ENCODE data around the gene B3GALT5. TPM values are rescaled to one million over a fixed set of nuclear protein-coding genes. Genes with fewer than 3 reads are reported as not detected.

The B3GALT5 gene
- total RNA-seq, 1 experiment from 2014 or later: 0.18 TPM

- ChIA-PET CTCF (no interaction called here), POLR2A (no interaction called here)
- Mint-ChIP-seq H3K27me3 (ENCODE audit: insufficient read depth, unreplicated experiment) (peaks cover 3% of the 10 kb centered on the region), H3K36me3 (ENCODE audit: insufficient read depth, unreplicated experiment) (no peaks in the 10 kb centered on the region), H3K4me1 (ENCODE audit: low read depth, unreplicated experiment) (no peaks in the 10 kb centered on the region), H3K27ac (ENCODE audit: unreplicated experiment) (no peak overlapping the region), H3K9me3 (ENCODE audit: unreplicated experiment) (peaks cover 7% of the 10 kb centered on the region), H3K4me3 (ENCODE audit: unreplicated experiment) (no peak overlapping the region)
- Histone ChIP-seq H3K27me3 (replicated peaks; ENCODE audit: control insufficient read depth, insufficient read depth, low read length) (no peaks in the 10 kb centered on the region), H3K4me3 (ENCODE audit: low read depth, low read length) (no peak overlapping the region), H3K4me1 (no peaks in the 10 kb centered on the region), H3K9me3 (0 out of 2 replicates have a peak, but pooled peaks cover 5% of the 10 kb centered on the region), H3K36me3 (ENCODE audit: control insufficient read depth, insufficient read depth, low read length) (no peaks in the 10 kb centered on the region)
- DNase-seq: no peak
- intact Hi-C loops (cut with micrococcal nuclease; ENCODE audit: unreplicated experiment): no loop called here
- TF ChIP-seq, protein P1, sequence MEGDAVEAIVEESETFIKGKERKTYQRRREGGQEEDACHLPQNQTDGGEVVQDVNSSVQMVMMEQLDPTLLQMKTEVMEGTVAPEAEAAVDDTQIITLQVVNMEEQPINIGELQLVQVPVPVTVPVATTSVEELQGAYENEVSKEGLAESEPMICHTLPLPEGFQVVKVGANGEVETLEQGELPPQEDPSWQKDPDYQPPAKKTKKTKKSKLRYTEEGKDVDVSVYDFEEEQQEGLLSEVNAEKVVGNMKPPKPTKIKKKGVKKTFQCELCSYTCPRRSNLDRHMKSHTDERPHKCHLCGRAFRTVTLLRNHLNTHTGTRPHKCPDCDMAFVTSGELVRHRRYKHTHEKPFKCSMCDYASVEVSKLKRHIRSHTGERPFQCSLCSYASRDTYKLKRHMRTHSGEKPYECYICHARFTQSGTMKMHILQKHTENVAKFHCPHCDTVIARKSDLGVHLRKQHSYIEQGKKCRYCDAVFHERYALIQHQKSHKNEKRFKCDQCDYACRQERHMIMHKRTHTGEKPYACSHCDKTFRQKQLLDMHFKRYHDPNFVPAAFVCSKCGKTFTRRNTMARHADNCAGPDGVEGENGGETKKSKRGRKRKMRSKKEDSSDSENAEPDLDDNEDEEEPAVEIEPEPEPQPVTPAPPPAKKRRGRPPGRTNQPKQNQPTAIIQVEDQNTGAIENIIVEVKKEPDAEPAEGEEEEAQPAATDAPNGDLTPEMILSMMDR (IDR thresholded peaks at IDR 0.05; ENCODE audit: insufficient read depth in 1 of 2, low read depth in 1 of 2, low read length in 1 of 2, severe bottlenecking in 1 of 2, unreplicated experiment in 1 of 2): no peak
- BruUV-seq (replicated peaks): no TSS peak
Observed at GRCh38 chr21:39593522-39593921, 19.2 kb upstream of the B3GALT5 start.

- POLR2A ChIA-PET: no interaction called here
Observed at GRCh38 chr21:39595465-39595864, 17.3 kb upstream of the B3GALT5 start.

GRCh38 chr21:39597595-39597994 lies 15.1 kb upstream of the B3GALT5 start:
- Mint-ChIP-seq H3K27me3 (ENCODE audit: insufficient read depth, unreplicated experiment) (no peaks in the 10 kb centered on the region), H3K9me3 (ENCODE audit: unreplicated experiment) (no peaks in the 10 kb centered on the region), H3K4me3 (ENCODE audit: unreplicated experiment) (no peak overlapping the region), H3K27ac (ENCODE audit: unreplicated experiment) (peak overlapping the region; percentile 31), H3K36me3 (ENCODE audit: insufficient read depth, unreplicated experiment) (no peaks in the 10 kb centered on the region), H3K4me1 (ENCODE audit: low read depth, unreplicated experiment) (peaks cover 11% of the 10 kb centered on the region)
- ChIA-PET POLR2A (no interaction called here), CTCF (no interaction called here)
- no TSS peak for BruUV-seq (replicated peaks)
- Histone ChIP-seq H3K27me3 (replicated peaks; ENCODE audit: control insufficient read depth, insufficient read depth, low read length) (no peaks in the 10 kb centered on the region), H3K4me3 (ENCODE audit: low read depth, low read length) (no peak overlapping the region), H3K9me3 (no peaks in the 10 kb centered on the region), H3K36me3 (ENCODE audit: control insufficient read depth, insufficient read depth, low read length) (no peaks in the 10 kb centered on the region), H3K4me1 (no peaks in the 10 kb centered on the region)
- DNase-seq: no peak
- intact Hi-C loops (cut with micrococcal nuclease; ENCODE audit: unreplicated experiment): no loop called here
- TF ChIP-seq, protein P1 (IDR thresholded peaks at IDR 0.05; ENCODE audit: insufficient read depth in 1 of 2, low read depth in 1 of 2, low read length in 1 of 2, severe bottlenecking in 1 of 2, unreplicated experiment in 1 of 2): no peak

More at GRCh38 chr21:39595465-39595864, 17.3 kb upstream of the B3GALT5 start:
- Histone ChIP-seq H3K36me3 (ENCODE audit: control insufficient read depth, insufficient read depth, low read length) (no peaks in the 10 kb centered on the region), H3K9me3 (no peaks in the 10 kb centered on the region), H3K27me3 (replicated peaks; ENCODE audit: control insufficient read depth, insufficient read depth, low read length) (no peaks in the 10 kb centered on the region), H3K4me3 (ENCODE audit: low read depth, low read length) (no peak overlapping the region), H3K4me1 (no peaks in the 10 kb centered on the region)
- Mint-ChIP-seq H3K36me3 (ENCODE audit: insufficient read depth, unreplicated experiment) (no peaks in the 10 kb centered on the region), H3K9me3 (ENCODE audit: unreplicated experiment) (no peaks in the 10 kb centered on the region), H3K4me1 (ENCODE audit: low read depth, unreplicated experiment) (no peaks in the 10 kb centered on the region), H3K27me3 (ENCODE audit: insufficient read depth, unreplicated experiment) (no peaks in the 10 kb centered on the region), H3K4me3 (ENCODE audit: unreplicated experiment) (no peak overlapping the region), H3K27ac (ENCODE audit: unreplicated experiment) (no peak overlapping the region)
- CTCF ChIA-PET: no interaction called here
- DNase-seq: no peak
- intact Hi-C loops (cut with micrococcal nuclease; ENCODE audit: unreplicated experiment): no loop called here
- TF ChIP-seq, protein P1 (IDR thresholded peaks at IDR 0.05; ENCODE audit: insufficient read depth in 1 of 2, low read depth in 1 of 2, low read length in 1 of 2, severe bottlenecking in 1 of 2, unreplicated experiment in 1 of 2): no peak
- BruUV-seq (replicated peaks): no TSS peak
